Type B pancreatic cell (in vitro differentiated cells): ENCODE results near the gene PATL2. TPM values are rescaled to one million over a fixed set of nuclear protein-coding genes. Genes with fewer than 3 reads are reported as not detected.

Experiments used
- DNase-seq: peaks from one replicate; pipeline ENCODE4 v3.0.0; 2021; ENCODE audit warnings: mixed read lengths; ENCODE audit not compliant: unreplicated experiment; ENCODE audit errors: extremely low spot score
- H3K27ac Mint-ChIP-seq: 2 replicates; pipeline ENCODE4 v1.8.0; 2021; ENCODE audit warnings: mild to moderate bottlenecking, mixed read lengths
- H3K27me3 Mint-ChIP-seq: 2 replicates; pipeline ENCODE4 v1.8.0; 2021; ENCODE audit warnings: mixed read lengths
- H3K36me3 Mint-ChIP-seq: 2 replicates; pipeline ENCODE4 v1.8.0; 2021; ENCODE audit warnings: mixed read lengths
- H3K4me1 Mint-ChIP-seq: one replicate; pipeline ENCODE4 v1.8.0; 2021; ENCODE audit warnings: mixed read lengths; ENCODE audit not compliant: unreplicated experiment
- H3K4me3 Mint-ChIP-seq: 2 replicates; pipeline ENCODE4 v1.8.0; 2021; ENCODE audit warnings: mild to moderate bottlenecking, mixed read lengths
- H3K9me3 Mint-ChIP-seq: 2 replicates; pipeline ENCODE4 v1.8.0; 2021; ENCODE audit warnings: mixed read lengths
- total RNA-seq: library from RNA; stranded (reverse); gene quantifications from 2 replicates; pipeline ENCODE4 v1.2.1, GENCODE V29; 2021; ENCODE audit warnings: low replicate concordance
- TF ChIP-seq, protein P1 (sequence below): fragments of 200-600 bp; sonication (generic); conservative IDR thresholded peaks from 2 replicates; pipeline ENCODE4 v1.5.0; 2021; ENCODE audit warnings: antibody characterized with exemption, mild to moderate bottlenecking

The PATL2 gene
- total RNA-seq, 1 donor from 2014 or later = 1.2 TPM

DNA sequence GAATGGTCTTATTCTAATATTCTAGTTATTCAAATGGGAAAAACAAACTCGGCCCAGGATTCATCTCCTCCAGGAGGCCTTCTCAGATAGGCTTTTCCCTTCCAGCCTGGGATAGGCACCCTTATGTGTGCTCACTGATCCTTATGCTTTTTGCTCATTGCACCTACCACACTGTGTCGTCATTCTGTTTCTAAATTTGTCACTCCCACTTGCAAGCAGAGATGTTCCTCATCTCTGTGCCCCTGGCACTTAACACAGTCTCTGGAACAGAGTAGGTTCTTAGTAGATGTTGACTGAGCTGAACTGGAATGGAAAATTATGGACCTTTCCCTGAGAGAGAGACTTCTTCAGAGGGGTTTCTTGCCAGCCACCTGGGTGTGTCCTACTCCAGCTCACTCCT lies 28.9 kb downstream of the PATL2 start:
- H3K27me3 Mint-ChIP-seq = peaks cover 15% of the 10 kb centered on the region
- peaks cover 7% of the 10 kb centered on the region for H3K4me1 Mint-ChIP-seq
- TF ChIP-seq, protein P1, sequence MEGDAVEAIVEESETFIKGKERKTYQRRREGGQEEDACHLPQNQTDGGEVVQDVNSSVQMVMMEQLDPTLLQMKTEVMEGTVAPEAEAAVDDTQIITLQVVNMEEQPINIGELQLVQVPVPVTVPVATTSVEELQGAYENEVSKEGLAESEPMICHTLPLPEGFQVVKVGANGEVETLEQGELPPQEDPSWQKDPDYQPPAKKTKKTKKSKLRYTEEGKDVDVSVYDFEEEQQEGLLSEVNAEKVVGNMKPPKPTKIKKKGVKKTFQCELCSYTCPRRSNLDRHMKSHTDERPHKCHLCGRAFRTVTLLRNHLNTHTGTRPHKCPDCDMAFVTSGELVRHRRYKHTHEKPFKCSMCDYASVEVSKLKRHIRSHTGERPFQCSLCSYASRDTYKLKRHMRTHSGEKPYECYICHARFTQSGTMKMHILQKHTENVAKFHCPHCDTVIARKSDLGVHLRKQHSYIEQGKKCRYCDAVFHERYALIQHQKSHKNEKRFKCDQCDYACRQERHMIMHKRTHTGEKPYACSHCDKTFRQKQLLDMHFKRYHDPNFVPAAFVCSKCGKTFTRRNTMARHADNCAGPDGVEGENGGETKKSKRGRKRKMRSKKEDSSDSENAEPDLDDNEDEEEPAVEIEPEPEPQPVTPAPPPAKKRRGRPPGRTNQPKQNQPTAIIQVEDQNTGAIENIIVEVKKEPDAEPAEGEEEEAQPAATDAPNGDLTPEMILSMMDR = no peak
- no peaks in the 10 kb centered on the region for H3K36me3 Mint-ChIP-seq
- DNase-seq = no peak
- H3K4me3 Mint-ChIP-seq = no peak overlapping the region
- H3K9me3 Mint-ChIP-seq = no peaks in the 10 kb centered on the region
- no peak overlapping the region for H3K27ac Mint-ChIP-seq

DNA sequence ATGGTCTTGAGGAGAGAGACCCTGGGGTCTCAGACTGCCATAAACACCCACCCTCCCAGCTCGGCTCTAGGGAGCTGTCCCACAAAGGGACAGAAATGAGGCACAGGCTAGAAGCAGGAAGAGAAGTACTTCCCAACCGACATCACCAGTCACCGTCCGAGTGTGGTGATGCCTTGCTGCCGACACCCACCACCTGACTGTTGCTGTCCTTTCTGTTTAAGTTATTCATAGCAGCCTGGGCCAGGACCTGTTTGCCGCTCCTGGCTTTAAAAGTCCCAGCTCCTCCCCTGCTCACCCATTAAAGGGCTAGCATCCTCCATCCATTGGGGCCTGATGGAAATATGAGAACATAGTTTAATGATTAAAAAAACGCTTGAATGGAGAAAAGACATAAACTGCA lies 34.4 kb downstream of the PATL2 start:
- no peak for DNase-seq
- Mint-ChIP-seq H3K4me3 (no peak overlapping the region), H3K9me3 (no peaks in the 10 kb centered on the region), H3K27me3 (peaks cover 16% of the 10 kb centered on the region), H3K27ac (no peak overlapping the region), H3K4me1 (no peaks in the 10 kb centered on the region), H3K36me3 (no peaks in the 10 kb centered on the region)
- TF ChIP-seq, protein P1 = no peak

DNA sequence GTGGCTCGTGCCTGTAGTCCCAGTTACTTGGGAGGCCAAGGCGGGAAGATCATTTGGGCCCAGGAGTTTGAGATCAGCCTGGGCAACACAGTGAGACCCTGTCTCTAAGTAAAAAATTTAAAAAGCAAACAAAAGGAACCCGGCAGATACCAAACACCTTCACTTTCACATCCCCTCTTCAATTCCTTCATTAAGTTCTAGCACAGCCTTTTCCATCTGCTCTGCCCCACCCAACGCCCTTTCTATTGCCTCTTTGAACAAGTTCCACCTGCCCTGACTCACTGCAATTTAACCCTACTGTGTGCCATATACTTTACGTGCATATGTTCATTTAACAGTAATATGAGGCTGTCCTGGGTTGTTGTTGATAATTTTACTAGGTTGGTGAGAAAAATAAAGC lies 35.2 kb downstream of the PATL2 start:
- no peaks in the 10 kb centered on the region for H3K9me3 Mint-ChIP-seq
- H3K36me3 Mint-ChIP-seq = no peaks in the 10 kb centered on the region
- H3K4me1 Mint-ChIP-seq = no peaks in the 10 kb centered on the region
- TF ChIP-seq, protein P1 = no peak
- H3K27ac Mint-ChIP-seq = no peak overlapping the region
- H3K4me3 Mint-ChIP-seq = no peak overlapping the region
- peaks cover 16% of the 10 kb centered on the region for H3K27me3 Mint-ChIP-seq
- no peak for DNase-seq

DNA sequence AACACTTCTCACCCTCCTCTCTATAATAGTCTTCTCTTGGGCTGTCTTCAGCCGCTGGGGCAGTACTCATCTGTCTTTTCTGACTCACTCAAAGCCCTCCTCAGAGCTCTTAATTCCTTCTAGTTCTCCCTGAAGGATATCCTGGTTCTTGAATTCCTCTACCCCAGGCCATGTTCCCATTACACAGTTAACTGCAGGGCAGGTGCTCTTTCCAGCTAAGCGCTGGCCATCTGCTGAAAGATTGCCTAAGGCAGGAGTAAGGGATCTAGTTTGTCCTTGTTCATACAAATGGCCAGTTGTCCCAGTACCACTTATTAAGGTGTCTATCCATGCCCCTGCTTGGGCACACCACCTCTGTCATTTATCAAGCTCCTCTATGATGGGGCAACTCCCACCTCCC lies 37.5 kb downstream of the PATL2 start:
- Mint-ChIP-seq H3K27me3 (peaks cover 8% of the 10 kb centered on the region), H3K27ac (peak overlapping the region; percentile 26), H3K36me3 (no peaks in the 10 kb centered on the region), H3K4me3 (no peak overlapping the region), H3K9me3 (no peaks in the 10 kb centered on the region), H3K4me1 (no peaks in the 10 kb centered on the region)
- no peak for DNase-seq
- TF ChIP-seq, protein P1 = no peak

DNA sequence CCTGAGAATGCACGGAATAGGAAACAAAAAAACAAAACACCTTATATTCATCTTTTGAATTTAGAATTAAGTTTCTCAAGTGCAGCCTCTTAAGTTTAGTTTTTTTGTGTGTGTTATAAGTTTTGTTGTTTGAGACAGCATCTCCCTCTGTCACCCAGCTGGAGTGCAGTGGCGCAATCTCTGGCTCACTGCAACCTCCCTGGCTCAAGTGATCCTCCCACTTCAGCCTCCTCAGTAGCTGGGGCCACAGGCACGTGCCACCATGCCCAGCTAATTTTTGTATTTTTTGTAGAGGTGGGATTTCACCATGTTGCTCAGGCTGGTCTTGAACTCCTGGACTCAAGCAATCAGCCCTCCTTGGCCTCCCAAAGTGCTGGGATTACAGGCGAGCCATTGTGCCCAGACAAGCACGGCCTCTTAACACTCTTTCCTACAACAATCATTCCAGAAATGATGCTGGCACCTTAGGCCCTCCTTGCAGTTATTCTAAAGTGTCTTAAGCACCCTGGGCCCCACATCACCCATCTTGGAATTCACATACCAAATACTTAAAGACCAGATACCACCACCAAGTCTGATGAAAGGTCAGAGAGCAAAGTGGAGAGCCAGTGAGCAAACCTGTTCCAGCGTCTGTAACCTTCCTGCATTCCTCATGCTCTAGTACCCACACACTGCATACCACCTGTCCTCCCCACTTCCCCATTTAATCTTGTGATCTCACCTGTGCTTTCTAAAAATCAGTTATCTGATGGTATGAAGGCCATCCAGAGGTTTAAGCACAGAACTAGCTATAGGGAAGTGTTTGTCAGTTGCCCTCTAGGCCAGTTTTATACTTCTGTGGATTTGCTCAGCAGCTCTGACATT lies 40.8 kb downstream of the PATL2 start:
- no peaks in the 10 kb centered on the region for H3K9me3 Mint-ChIP-seq
- H3K4me3 Mint-ChIP-seq = no peak overlapping the region
- no peaks in the 10 kb centered on the region for H3K36me3 Mint-ChIP-seq
- H3K27me3 Mint-ChIP-seq = peaks cover 22% of the 10 kb centered on the region
- DNase-seq = no peak
- H3K27ac Mint-ChIP-seq = no peak overlapping the region
- TF ChIP-seq, protein P1 = no peak
- H3K4me1 Mint-ChIP-seq = no peaks in the 10 kb centered on the region
